Neuronal stem cell (in vitro differentiated cells): ENCODE data around the gene HIBADH.

Experiments
- DNase-seq: peaks from one replicate; pipeline ENCODE4 v3.0.0-alpha.2; 2013; ENCODE audit warnings: low spot score
- H2AFZ ChIP-seq: one replicate; pipeline ENCODE4 v1.6.1; 2013; ENCODE audit warnings: mild to moderate bottlenecking, low read length, inconsistent platforms
- H2AK5ac ChIP-seq: 2 replicates; pipeline ENCODE4 v1.6.1; 2013; ENCODE audit warnings: low read depth, mild to moderate bottlenecking, inconsistent platforms, low read length, moderate library complexity, mixed read lengths
- H2BK120ac ChIP-seq: 2 replicates; pipeline ENCODE4 v1.6.1; 2013; ENCODE audit warnings: low read depth, mild to moderate bottlenecking, inconsistent platforms, low read length, moderate library complexity, mixed read lengths
- H2BK12ac ChIP-seq: one replicate; pipeline ENCODE4 v1.6.1; 2013; ENCODE audit warnings: low read length, inconsistent platforms
- H2BK15ac ChIP-seq: 2 replicates; pipeline ENCODE4 v1.6.1; 2013; ENCODE audit warnings: mild to moderate bottlenecking, low read length, inconsistent platforms, mixed read lengths
- H2BK5ac ChIP-seq: one replicate; pipeline ENCODE4 v1.6.1; 2013; ENCODE audit warnings: inconsistent platforms, mild to moderate bottlenecking, low read length, moderate library complexity
- H3K14ac ChIP-seq: one replicate; pipeline ENCODE4 v1.6.1; 2013; ENCODE audit warnings: low read length, inconsistent platforms
- H3K18ac ChIP-seq: 2 replicates; pipeline ENCODE4 v1.6.1; 2013; ENCODE audit warnings: low read length, inconsistent platforms
- H3K23ac ChIP-seq: 2 replicates; pipeline ENCODE4 v1.6.1; 2013; ENCODE audit warnings: low read depth, mild to moderate bottlenecking, mixed read lengths, low read length, inconsistent platforms; ENCODE audit not compliant: poor library complexity
- H3K27ac ChIP-seq: replicated peaks from 3 replicates; pipeline ENCODE4 v1.5.1; 2013; ENCODE audit warnings: low read length, inconsistent platforms
- H3K27me3 ChIP-seq, 3 experiments: 2 replicates each; pipeline ENCODE4 v1.6.1; 2013; ENCODE audit warnings: low read length in 3 of 3, mild to moderate bottlenecking in 2 of 3, inconsistent platforms in 1 of 3, low read depth in 1 of 3, mixed read lengths in 1 of 3, moderate library complexity in 1 of 3; ENCODE audit not compliant: control insufficient read depth in 3 of 3, insufficient read depth in 3 of 3
- H3K36me3 ChIP-seq, 2 donors: replicated peaks in 1 of 2; 2 replicates each; pipeline ENCODE4 v1.6.1; 2013; ENCODE audit warnings: low read length in 2 of 2; ENCODE audit not compliant: control insufficient read depth in 2 of 2, insufficient read depth in 2 of 2
- H3K4ac ChIP-seq: 2 replicates; pipeline ENCODE4 v1.6.1; 2013; ENCODE audit warnings: inconsistent platforms, mild to moderate bottlenecking, low read length, moderate library complexity
- H3K4me1 ChIP-seq, 2 donors: 1 replicate in 1 of 2; 2 replicates in 1 of 2; pipeline ENCODE4 v1.6.1; 2013; ENCODE audit warnings: low read length in 2 of 2, low read depth in 1 of 2; ENCODE audit not compliant: control insufficient read depth in 2 of 2, insufficient read depth in 1 of 2
- H3K4me2 ChIP-seq: one replicate; pipeline ENCODE4 v1.6.1; 2013; ENCODE audit warnings: mild to moderate bottlenecking, low read length, inconsistent platforms; ENCODE audit not compliant: insufficient read depth, poor library complexity, severe bottlenecking
- H3K4me3 ChIP-seq, 2 donors: 2 replicates each; pipeline ENCODE4 v1.5.1; 2013; ENCODE audit warnings: low read length in 2 of 2, mild to moderate bottlenecking in 2 of 2, inconsistent platforms in 1 of 2, moderate library complexity in 1 of 2
- H3K79me1 ChIP-seq: one replicate; pipeline ENCODE4 v1.6.1; 2013; ENCODE audit warnings: low read depth, mild to moderate bottlenecking, inconsistent platforms, low read length, moderate library complexity
- H3K9ac ChIP-seq: one replicate; pipeline ENCODE4 v1.6.1; 2013; ENCODE audit warnings: mild to moderate bottlenecking, low read depth, low read length, inconsistent platforms; ENCODE audit not compliant: poor library complexity
- H3K9me3 ChIP-seq, 2 donors: replicated peaks in 1 of 2; 2 replicates each; pipeline versions ENCODE3 to v1.6.1; 2013; ENCODE audit warnings: low read length in 2 of 2, mild to moderate bottlenecking in 2 of 2, inconsistent platforms in 1 of 2, low read depth in 1 of 2, mixed read lengths in 1 of 2, moderate library complexity in 1 of 2; ENCODE audit not compliant: control insufficient read depth in 2 of 2, insufficient read depth in 1 of 2
- H4K8ac ChIP-seq: one replicate; pipeline ENCODE4 v1.6.1; 2013; ENCODE audit warnings: low read depth, mild to moderate bottlenecking, inconsistent platforms, low read length, moderate library complexity
- H4K91ac ChIP-seq: one replicate; pipeline ENCODE4 v1.6.1; 2013; ENCODE audit warnings: low read length, low read depth, mild to moderate bottlenecking, inconsistent platforms; ENCODE audit not compliant: poor library complexity
- WGBS, 2 donors: extraction: QIAGEN DNeasy Blood & Tissue Kit; methylation state at CpG; one replicate each; pipeline ENCODE4 v1.1.7; 2013; ENCODE audit warnings: missing lambda C conversion rate in 2 of 2, mixed read lengths in 1 of 2; ENCODE audit not compliant: insufficient read length in 2 of 2, insufficient replicate concordance in 1 of 2; ENCODE audit errors: extremely low coverage in 2 of 2; 5-methylcytosine and 5-hydroxymethylcytosine counted together

HIBADH gene

DNA sequence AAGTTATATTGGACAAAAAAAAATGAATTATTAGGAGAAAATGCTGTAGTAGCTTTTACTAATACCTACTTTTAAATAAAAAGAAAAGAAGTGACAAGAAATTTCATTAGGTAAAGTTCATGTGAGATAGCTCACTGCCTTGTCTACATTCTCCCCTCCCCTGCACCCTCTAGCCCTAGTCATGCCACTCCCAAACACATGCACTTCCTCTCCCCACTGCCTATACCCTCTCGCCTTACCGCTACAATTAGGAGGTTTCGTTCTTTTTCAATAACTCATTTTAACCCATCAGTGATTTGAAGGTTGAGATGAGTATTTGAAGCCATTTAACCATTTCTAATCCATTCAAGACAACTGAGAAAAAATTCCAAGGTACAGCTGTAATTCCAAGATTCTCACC lies 75.3 kb downstream of the HIBADH start:
- peaks cover 5 to 8% of the 10 kb centered on the region in 2 donors for H3K4me1 ChIP-seq
- H3K14ac ChIP-seq, result no peak overlapping the region
- WGBS, 2 donors, result no CpG with 5 or more reads among the region's 3 CpGs
- no peak overlapping the region for H2BK120ac ChIP-seq
- no peak overlapping the region for H3K27ac ChIP-seq
- H3K9ac ChIP-seq, result no peak overlapping the region
- no peak overlapping the region for H4K8ac ChIP-seq
- no peak overlapping the region for H2BK15ac ChIP-seq
- H3K23ac ChIP-seq, result no peak overlapping the region
- H3K9me3 ChIP-seq, result peaks cover 0 to 4% of the 10 kb centered on the region in 2 donors
- H2BK12ac ChIP-seq, result no peak overlapping the region
- H2AK5ac ChIP-seq, result no peak overlapping the region
- H3K4me3 ChIP-seq, result no peak overlapping the region
- H3K4ac ChIP-seq, result no peak overlapping the region
- H4K91ac ChIP-seq, result no peak overlapping the region
- no peak overlapping the region for H3K18ac ChIP-seq
- no peaks in the 10 kb centered on the region for H3K79me1 ChIP-seq
- H3K27me3 ChIP-seq, result no peaks in the 10 kb centered on the region
- H2BK5ac ChIP-seq, result no peak overlapping the region
- no peak overlapping the region for H2AFZ ChIP-seq
- no peak overlapping the region for H3K4me2 ChIP-seq
- H3K36me3 ChIP-seq, result no peaks in the 10 kb centered on the region
- no peak for DNase-seq

GRCh38 chr7:27586825-27587224 lies 75.9 kb downstream of the HIBADH start:
- Histone ChIP-seq H3K4me3 (no peak overlapping the region), H3K23ac (peak overlapping the region; percentile 75), H2BK120ac (no peak overlapping the region), H3K4ac (no peak overlapping the region), H2AFZ (no peak overlapping the region), H2BK15ac (no peak overlapping the region), H3K36me3 (no peaks in the 10 kb centered on the region), H4K91ac (no peak overlapping the region), H3K9me3 (peaks cover 0 to 4% of the 10 kb centered on the region in 2 donors), H2BK12ac (no peak overlapping the region), H3K27me3 (no peaks in the 10 kb centered on the region), H3K27ac (no peak overlapping the region), H3K79me1 (no peaks in the 10 kb centered on the region), H3K4me2 (no peak overlapping the region), H2BK5ac (no peak overlapping the region), H4K8ac (no peak overlapping the region), H3K14ac (peak overlapping the region; percentile 95), H2AK5ac (no peak overlapping the region), H3K18ac (no peak overlapping the region), H3K4me1 (peaks cover 5 to 8% of the 10 kb centered on the region in 2 donors), H3K9ac (no peak overlapping the region)
- no CpG with 5 or more reads among the region's 8 CpGs for WGBS, 2 donors
- no peak for DNase-seq

DNA sequence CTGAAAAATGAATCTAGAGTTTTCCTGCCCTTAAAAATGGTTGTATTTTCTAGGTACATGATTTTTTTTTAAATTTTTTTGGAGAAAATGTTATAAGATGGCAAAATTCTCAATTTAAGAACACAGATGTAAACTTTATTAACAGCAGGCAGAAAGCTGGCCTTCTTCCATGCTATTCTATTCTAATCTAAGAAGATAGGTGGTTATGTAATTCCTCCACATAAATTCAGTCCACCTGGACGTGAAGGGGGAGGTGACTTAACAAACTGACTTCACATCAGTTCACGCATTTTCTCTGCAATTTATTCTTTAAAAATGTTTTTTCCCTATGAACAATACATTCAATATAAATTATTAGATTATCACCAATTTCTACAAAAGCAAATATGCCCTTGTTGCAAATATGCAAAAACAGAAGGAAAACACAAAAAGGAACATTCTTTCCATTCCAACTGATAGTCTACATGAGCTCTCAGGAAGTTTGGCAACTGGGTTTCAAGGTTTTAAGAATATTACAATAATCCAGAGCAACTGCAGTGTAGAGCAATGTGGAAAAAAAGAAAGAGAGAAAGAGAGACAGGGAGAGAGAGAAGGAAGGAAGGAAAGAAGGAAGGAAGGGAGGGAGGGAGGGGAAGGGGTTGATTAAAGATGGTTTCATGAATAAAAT lies 76.8 kb downstream of the HIBADH start:
- WGBS, 2 donors, result no CpG with 5 or more reads among the region's 2 CpGs
- Histone ChIP-seq H3K18ac (no peak overlapping the region), H2BK5ac (no peak overlapping the region), H2BK15ac (no peak overlapping the region), H2BK120ac (no peak overlapping the region), H3K27me3 (no peaks in the 10 kb centered on the region), H3K23ac (no peak overlapping the region), H3K9me3 (peaks cover 0 to 4% of the 10 kb centered on the region in 2 donors), H3K9ac (no peak overlapping the region), H3K14ac (no peak overlapping the region), H3K4me1 (peaks cover 7 to 12% of the 10 kb centered on the region in 2 donors), H3K79me1 (no peaks in the 10 kb centered on the region), H4K8ac (no peak overlapping the region), H2AK5ac (no peak overlapping the region), H4K91ac (no peak overlapping the region), H3K4me2 (no peak overlapping the region), H2AFZ (no peak overlapping the region), H3K27ac (no peak overlapping the region), H3K4ac (no peak overlapping the region), H3K4me3 (no peak overlapping the region), H3K36me3 (no peaks in the 10 kb centered on the region), H2BK12ac (no peak overlapping the region)
- no peak for DNase-seq

DNA sequence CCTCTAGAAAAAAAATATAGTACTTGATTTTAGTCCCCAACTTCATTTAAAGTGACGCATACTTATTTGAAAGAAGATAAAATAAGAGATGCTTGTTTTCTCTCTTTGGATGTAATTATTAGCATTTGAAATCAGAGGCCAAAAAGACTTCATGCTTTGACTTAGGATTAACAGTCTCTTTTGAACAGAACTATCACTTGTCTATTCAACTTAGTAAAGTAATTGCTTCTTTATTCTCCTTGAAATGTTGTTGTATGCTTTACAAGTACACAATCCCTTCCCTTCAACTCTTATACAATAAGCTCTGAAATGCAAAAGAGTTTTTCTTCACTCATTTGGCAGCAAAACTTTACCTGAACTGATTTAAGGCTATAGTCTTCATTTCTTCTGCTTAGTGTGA lies 80.8 kb downstream of the HIBADH start:
- no peaks in the 10 kb centered on the region for H3K27me3 ChIP-seq
- H4K91ac ChIP-seq, result no peak overlapping the region
- H2BK12ac ChIP-seq, result no peak overlapping the region
- no peak overlapping the region for H3K9ac ChIP-seq
- WGBS, 2 donors, result no CpG with 5 or more reads among the region's 1 CpG
- H4K8ac ChIP-seq, result no peak overlapping the region
- no peak for DNase-seq
- peak overlapping the region; percentile 11 for H3K4me2 ChIP-seq
- no peak overlapping the region for H3K4me3 ChIP-seq
- no peak overlapping the region for H2AFZ ChIP-seq
- no peaks in the 10 kb centered on the region for H3K36me3 ChIP-seq
- no peak overlapping the region for H3K18ac ChIP-seq
- no peak overlapping the region for H2BK120ac ChIP-seq
- H3K79me1 ChIP-seq, result no peaks in the 10 kb centered on the region
- peaks cover 8% of the 10 kb centered on the region in 2 donors for H3K4me1 ChIP-seq
- H3K23ac ChIP-seq, result no peak overlapping the region
- H2BK5ac ChIP-seq, result no peak overlapping the region
- H3K14ac ChIP-seq, result no peak overlapping the region
- no peak overlapping the region for H3K4ac ChIP-seq
- no peak overlapping the region for H3K27ac ChIP-seq
- no peak overlapping the region for H2AK5ac ChIP-seq
- H2BK15ac ChIP-seq, result no peak overlapping the region
- H3K9me3 ChIP-seq, result peaks cover 0 to 4% of the 10 kb centered on the region in 2 donors
